Stimulated activated CD8-positive, alpha-beta memory T cell treated with anti-CD3 and anti-CD28 coated beads, Interleukin-4, amount 100 ng/mL, for 48 hours (primary cell): ENCODE measurements around the gene MOB2.

ENCODE experiments used
- DNase-seq: peaks from one replicate; pipeline ENCODE4 v3.0.0-alpha.2; 2020

The MOB2 gene

GRCh38 chr11:1484695-1485503, 1.7 kb downstream of the MOB2 start:
- no peak for DNase-seq

- no peak for DNase-seq
Measured at GRCh38 chr11:1484061-1484671, 2.4 kb downstream of the MOB2 start.

GRCh38 chr11:1483445-1483961, 3.1 kb downstream of the MOB2 start:
- DNase-seq: no peak

- no peak for DNase-seq
Measured at GRCh38 chr11:1482581-1483444, 3.8 kb downstream of the MOB2 start.

- no peak for DNase-seq
Measured at GRCh38 chr11:1481861-1482441, 4.6 kb downstream of the MOB2 start.

- DNase-seq: no peak
Measured at GRCh38 chr11:1481483-1481825, 5.1 kb downstream of the MOB2 start.

GRCh38 chr11:1480555-1481482, 5.8 kb downstream of the MOB2 start:
- DNase-seq: no peak

- no peak for DNase-seq
Measured at GRCh38 chr11:1480191-1480554, 6.4 kb downstream of the MOB2 start.

- no peak for DNase-seq
Measured at GRCh38 chr11:1479678-1480118, 6.9 kb downstream of the MOB2 start.

GRCh38 chr11:1479006-1479677, 7.4 kb downstream of the MOB2 start:
- DNase-seq: no peak

- no peak for DNase-seq
Measured at GRCh38 chr11:1478544-1478943, 8.0 kb downstream of the MOB2 start.

GRCh38 chr11:1478011-1478410, 8.6 kb downstream of the MOB2 start:
- DNase-seq: no peak

GRCh38 chr11:1476940-1477736, 9.4 kb downstream of the MOB2 start:
- DNase-seq: no peak

- DNase-seq: no peak
Measured at GRCh38 chr11:1475841-1476240, 10.7 kb downstream of the MOB2 start.

- no peak for DNase-seq
Measured at GRCh38 chr11:1473786-1474185, 12.8 kb downstream of the MOB2 start.

GRCh38 chr11:1473011-1473628, 13.5 kb downstream of the MOB2 start:
- no peak for DNase-seq

- DNase-seq: no peak
Measured at GRCh38 chr11:1472180-1473005, 14.2 kb downstream of the MOB2 start.

GRCh38 chr11:1471736-1472135, 14.8 kb downstream of the MOB2 start:
- no peak for DNase-seq
